Karpas-422 (cell line): Measurements from ENCODE around the gene CEP350. TPM values are rescaled to one million over a fixed set of nuclear protein-coding genes. Genes with fewer than 3 reads are reported as not detected.
A peak's percentile ranks its signal among the peaks of the same experiment; 100 is the strongest.

Experiments used
- DNase-seq: peaks from one replicate; pipeline ENCODE4 v3.0.0-alpha.2; 2015
- H2AFZ ChIP-seq: fragments of 200-600 bp; sonication (generic); 2 replicates; pipeline ENCODE4 v1.6.1; 2014; ENCODE audit warnings: antibody characterized with exemption, low read length, mixed read lengths
- H3K27ac ChIP-seq: fragments of 200-600 bp; sonication (generic); 2 replicates; pipeline ENCODE4 v1.5.1; 2014; ENCODE audit warnings: mild to moderate bottlenecking, low read length, moderate library complexity
- H3K27me3 ChIP-seq: fragments of 200-600 bp; sonication (generic); 2 replicates; pipeline ENCODE4 v1.6.1; 2014; ENCODE audit warnings: low read length, mixed read lengths
- H3K36me3 ChIP-seq: fragments of 200-600 bp; sonication (generic); 2 replicates; pipeline ENCODE4 v1.6.1; 2014; ENCODE audit warnings: low read length, mixed read lengths; ENCODE audit not compliant: insufficient read depth
- H3K4me1 ChIP-seq: fragments of 200-600 bp; sonication (generic); 2 replicates; pipeline ENCODE4 v1.6.1; 2014; ENCODE audit warnings: mild to moderate bottlenecking, low read length, mixed read lengths
- H3K4me2 ChIP-seq: fragments of 200-600 bp; sonication (generic); 2 replicates; pipeline ENCODE4 v1.6.1; 2014; ENCODE audit warnings: low read length, low read depth, mild to moderate bottlenecking; ENCODE audit not compliant: poor library complexity, severe bottlenecking
- H3K4me3 ChIP-seq: fragments of 200-600 bp; sonication (generic); 2 replicates; pipeline ENCODE4 v1.5.1; 2014; ENCODE audit warnings: mild to moderate bottlenecking, antibody characterized with exemption, low read length, mixed read lengths
- H3K79me2 ChIP-seq: fragments of 200-600 bp; sonication (generic); 2 replicates; pipeline ENCODE4 v1.6.1; 2014; ENCODE audit warnings: mild to moderate bottlenecking, low read length, mixed read lengths
- H3K9ac ChIP-seq: fragments of 200-600 bp; sonication (generic); 2 replicates; pipeline ENCODE4 v1.6.0; 2014; ENCODE audit warnings: low read length
- H3K9me2 ChIP-seq: fragments of 200-600 bp; sonication (generic), shearing (Covaris generic); replicated peaks from 2 replicates; pipeline ENCODE4 v1.6.0; 2014; ENCODE audit warnings: mild to moderate bottlenecking, low read length, moderate library complexity; ENCODE audit not compliant: insufficient read depth
- H3K9me3 ChIP-seq: fragments of 300-700, 200-600 bp; sonication (generic); 2 replicates; pipeline ENCODE4 v1.6.1; 2014; ENCODE audit warnings: low read length, mixed read lengths
- H4K20me1 ChIP-seq: fragments of 200-600 bp; sonication (generic); 2 replicates; pipeline ENCODE4 v1.6.1; 2014; ENCODE audit warnings: mild to moderate bottlenecking, antibody characterized with exemption, low read length, low read depth; ENCODE audit not compliant: insufficient read depth
- total RNA-seq: library from RNA; depleted of rRNA; stranded (reverse); fragments of >200 nt; shearing (Covaris generic); gene quantifications from 2 replicates; pipeline ENCODE4 v1.2.3, GENCODE V29; 2014; ENCODE audit warnings: low replicate concordance

The CEP350 gene
- total RNA-seq, 1 experiment from 2014 or later = 72.3 TPM

GRCh38 chr1:179924268-179924667 lies 30.3 kb upstream of the CEP350 start:
- no peak for DNase-seq
- H3K27ac ChIP-seq = no peak overlapping the region
- H3K9me2 ChIP-seq = no peaks in the 10 kb centered on the region
- no peak overlapping the region for H3K9ac ChIP-seq
- no peaks in the 10 kb centered on the region for H3K79me2 ChIP-seq
- peaks cover 11% of the 10 kb centered on the region; the same call in 1 of the 2 replicates for H3K4me1 ChIP-seq
- H3K4me3 ChIP-seq = no peak overlapping the region
- H3K27me3 ChIP-seq = no peaks in the 10 kb centered on the region
- no peaks in the 10 kb centered on the region for H3K9me3 ChIP-seq
- H3K36me3 ChIP-seq = no peaks in the 10 kb centered on the region; the same call in 1 of the 2 replicates
- H2AFZ ChIP-seq = no peak overlapping the region
- no peaks in the 10 kb centered on the region for H4K20me1 ChIP-seq
- H3K4me2 ChIP-seq = no peak overlapping the region

GRCh38 chr1:179925302-179925701 lies 29.3 kb upstream of the CEP350 start:
- H2AFZ ChIP-seq = no peak overlapping the region
- no peak overlapping the region for H3K27ac ChIP-seq
- H3K36me3 ChIP-seq = no peaks in the 10 kb centered on the region
- no peaks in the 10 kb centered on the region for H3K9me3 ChIP-seq
- no peaks in the 10 kb centered on the region for H4K20me1 ChIP-seq
- no peaks in the 10 kb centered on the region for H3K9me2 ChIP-seq
- DNase-seq = no peak
- H3K9ac ChIP-seq = no peak overlapping the region
- H3K27me3 ChIP-seq = no peaks in the 10 kb centered on the region
- peaks cover 11% of the 10 kb centered on the region; the same call in 1 of the 2 replicates for H3K4me1 ChIP-seq
- no peak overlapping the region for H3K4me2 ChIP-seq
- no peaks in the 10 kb centered on the region for H3K79me2 ChIP-seq
- H3K4me3 ChIP-seq = no peak overlapping the region

GRCh38 chr1:179925922-179926849 lies 28.4 kb upstream of the CEP350 start:
- no peak overlapping the region for H3K4me2 ChIP-seq

GRCh38 chr1:179926850-179927205 lies 27.8 kb upstream of the CEP350 start:
- Histone ChIP-seq H4K20me1 (no peaks in the 10 kb centered on the region), H3K9ac (no peak overlapping the region), H3K4me1 (peaks cover 11% of the 10 kb centered on the region; the same call in 1 of the 2 replicates), H2AFZ (no peak overlapping the region), H3K4me2 (no peak overlapping the region), H3K27me3 (no peaks in the 10 kb centered on the region), H3K9me3 (no peaks in the 10 kb centered on the region), H3K79me2 (no peaks in the 10 kb centered on the region), H3K27ac (no peak overlapping the region), H3K4me3 (no peak overlapping the region), H3K36me3 (no peaks in the 10 kb centered on the region), H3K9me2 (no peaks in the 10 kb centered on the region)
- DNase-seq = no peak

More at GRCh38 chr1:179925922-179926849, 28.4 kb upstream of the CEP350 start:
- Histone ChIP-seq H4K20me1 (no peaks in the 10 kb centered on the region), H3K9ac (no peak overlapping the region), H3K27me3 (no peaks in the 10 kb centered on the region), H3K4me3 (no peak overlapping the region), H3K9me3 (no peaks in the 10 kb centered on the region), H2AFZ (no peak overlapping the region), H3K9me2 (no peaks in the 10 kb centered on the region), H3K79me2 (no peaks in the 10 kb centered on the region), H3K27ac (no peak overlapping the region), H3K4me1 (peaks cover 11% of the 10 kb centered on the region; the same call in 1 of the 2 replicates), H3K36me3 (no peaks in the 10 kb centered on the region)
- DNase-seq = no peak

- 0 out of 2 replicates have a peak overlapping the region, but pooled peaks have one; percentile 10 for H2AFZ ChIP-seq
- no peaks in the 10 kb centered on the region for H3K9me3 ChIP-seq
- H3K9ac ChIP-seq = no peak overlapping the region
- H3K9me2 ChIP-seq = no peaks in the 10 kb centered on the region
- H3K27ac ChIP-seq = no peak overlapping the region
- no peak overlapping the region for H3K4me3 ChIP-seq
- H3K36me3 ChIP-seq = no peaks in the 10 kb centered on the region
- H3K27me3 ChIP-seq = no peaks in the 10 kb centered on the region
- no peak overlapping the region for H3K4me2 ChIP-seq
- H4K20me1 ChIP-seq = no peaks in the 10 kb centered on the region
- peaks cover 3% of the 10 kb centered on the region; the same call in 1 of the 2 replicates for H3K4me1 ChIP-seq
- no peaks in the 10 kb centered on the region for H3K79me2 ChIP-seq
- no peak for DNase-seq
Observed at GRCh38 chr1:179929955-179930798, 24.4 kb upstream of the CEP350 start.

GRCh38 chr1:179930867-179931266 lies 23.7 kb upstream of the CEP350 start:
- no peaks in the 10 kb centered on the region for H3K9me2 ChIP-seq
- DNase-seq = no peak
- no peak overlapping the region for H3K4me3 ChIP-seq

GRCh38 chr1:179933219-179933618 lies 21.4 kb upstream of the CEP350 start:
- H3K36me3 ChIP-seq = no peaks in the 10 kb centered on the region
- no peak overlapping the region for H3K4me2 ChIP-seq
- no peaks in the 10 kb centered on the region for H3K9me3 ChIP-seq
- H3K9ac ChIP-seq = no peak overlapping the region
- no peaks in the 10 kb centered on the region for H3K9me2 ChIP-seq
- H3K4me1 ChIP-seq = peaks cover 7% of the 10 kb centered on the region
- H3K27me3 ChIP-seq = no peaks in the 10 kb centered on the region
- H4K20me1 ChIP-seq = no peaks in the 10 kb centered on the region
- H3K27ac ChIP-seq = no peak overlapping the region
- H3K79me2 ChIP-seq = no peaks in the 10 kb centered on the region
- no peak overlapping the region for H2AFZ ChIP-seq
- no peak for DNase-seq
- no peak overlapping the region for H3K4me3 ChIP-seq

More at GRCh38 chr1:179930867-179931266, 23.7 kb upstream of the CEP350 start:
- Histone ChIP-seq H2AFZ (no peak overlapping the region), H3K27ac (no peak overlapping the region), H3K4me2 (no peak overlapping the region), H3K79me2 (no peaks in the 10 kb centered on the region), H3K9ac (no peak overlapping the region), H3K36me3 (no peaks in the 10 kb centered on the region), H3K27me3 (no peaks in the 10 kb centered on the region), H4K20me1 (no peaks in the 10 kb centered on the region), H3K4me1 (peaks cover 3% of the 10 kb centered on the region; the same call in 1 of the 2 replicates), H3K9me3 (no peaks in the 10 kb centered on the region)
